A673 (cell line): ENCODE results near the gene HYDIN.
"Not testable (repeated sequence)": the region's sequence is repeated elsewhere in the genome, so short reads cannot be mapped to it uniquely, and the experiment has no call there.

Experiments
- EZH2 ChIP-seq: fragments of 200-600 bp; sonication (generic); IDR thresholded peaks from 2 replicates; pipeline ENCODE4 v1.6.1; 2017; ENCODE audit warnings: borderline replicate concordance, low read depth, mild to moderate bottlenecking, mixed read lengths, antibody characterized with exemption, low read length; ENCODE audit not compliant: poor library complexity, severe bottlenecking
- TF ChIP-seq, protein P1 (sequence below): fragments of 300-800, 200-600 bp; sonication (generic); conservative IDR thresholded peaks from 2 replicates; pipeline ENCODE4 v1.5.1; 2017; ENCODE audit warnings: low read depth, mild to moderate bottlenecking, antibody characterized with exemption, low read length, moderate library complexity, mixed read lengths

DNA sequence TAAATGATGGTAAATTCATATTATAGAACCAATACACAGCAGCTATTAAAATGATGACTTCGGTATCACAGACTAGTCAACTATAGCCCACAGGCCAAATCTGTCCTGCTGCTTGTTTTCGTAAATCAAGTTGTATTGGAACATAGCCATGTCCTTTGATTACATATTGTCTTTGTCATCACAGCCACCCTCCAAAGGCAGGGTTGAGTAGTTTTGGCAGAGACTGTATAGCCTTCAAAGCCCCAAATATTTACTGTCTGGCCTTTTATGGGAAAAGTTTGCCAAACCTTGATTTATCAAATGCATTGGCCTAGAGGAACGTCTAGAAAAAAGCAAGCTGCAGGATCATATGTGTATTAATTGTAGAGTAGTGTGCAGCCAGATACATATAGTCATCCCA lies 270.4 kb downstream of the HYDIN start:
- TF ChIP-seq, protein P1, sequence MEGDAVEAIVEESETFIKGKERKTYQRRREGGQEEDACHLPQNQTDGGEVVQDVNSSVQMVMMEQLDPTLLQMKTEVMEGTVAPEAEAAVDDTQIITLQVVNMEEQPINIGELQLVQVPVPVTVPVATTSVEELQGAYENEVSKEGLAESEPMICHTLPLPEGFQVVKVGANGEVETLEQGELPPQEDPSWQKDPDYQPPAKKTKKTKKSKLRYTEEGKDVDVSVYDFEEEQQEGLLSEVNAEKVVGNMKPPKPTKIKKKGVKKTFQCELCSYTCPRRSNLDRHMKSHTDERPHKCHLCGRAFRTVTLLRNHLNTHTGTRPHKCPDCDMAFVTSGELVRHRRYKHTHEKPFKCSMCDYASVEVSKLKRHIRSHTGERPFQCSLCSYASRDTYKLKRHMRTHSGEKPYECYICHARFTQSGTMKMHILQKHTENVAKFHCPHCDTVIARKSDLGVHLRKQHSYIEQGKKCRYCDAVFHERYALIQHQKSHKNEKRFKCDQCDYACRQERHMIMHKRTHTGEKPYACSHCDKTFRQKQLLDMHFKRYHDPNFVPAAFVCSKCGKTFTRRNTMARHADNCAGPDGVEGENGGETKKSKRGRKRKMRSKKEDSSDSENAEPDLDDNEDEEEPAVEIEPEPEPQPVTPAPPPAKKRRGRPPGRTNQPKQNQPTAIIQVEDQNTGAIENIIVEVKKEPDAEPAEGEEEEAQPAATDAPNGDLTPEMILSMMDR: not testable (repeated sequence)
- TF ChIP-seq EZH2: not testable (repeated sequence)
